Measurements from ENCODE around the gene CLIP3.

The CLIP3 gene

DNA sequence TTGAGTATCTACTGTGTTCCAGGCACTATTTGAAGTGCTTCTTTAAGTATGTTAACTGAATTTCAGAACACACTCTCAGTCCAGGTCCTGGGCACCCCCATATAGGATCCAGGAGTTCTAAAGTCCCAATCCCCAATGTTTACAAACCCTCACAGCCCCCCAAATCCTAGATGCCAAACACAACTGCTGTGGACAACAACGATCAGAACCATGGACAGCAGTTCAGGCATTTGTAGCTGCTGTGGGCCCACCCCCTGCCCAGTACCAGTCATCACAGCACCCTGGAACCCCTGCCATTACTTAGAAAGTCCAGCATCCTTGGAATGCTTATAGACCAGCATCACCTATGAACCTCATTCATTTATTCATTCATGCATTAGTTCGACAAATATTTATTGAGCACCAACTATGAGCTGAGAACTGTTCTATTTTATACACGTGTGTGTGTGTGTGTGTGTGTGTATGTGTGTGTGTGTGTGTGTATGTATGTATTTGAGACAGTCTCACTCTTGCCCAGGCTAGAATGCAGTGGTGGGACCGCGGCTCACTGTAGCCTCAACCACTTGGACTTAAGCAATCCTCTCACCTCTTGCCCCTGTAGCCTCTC lies 57.0 kb downstream of the CLIP3 start:
- DNase-seq, result no peak

DNA sequence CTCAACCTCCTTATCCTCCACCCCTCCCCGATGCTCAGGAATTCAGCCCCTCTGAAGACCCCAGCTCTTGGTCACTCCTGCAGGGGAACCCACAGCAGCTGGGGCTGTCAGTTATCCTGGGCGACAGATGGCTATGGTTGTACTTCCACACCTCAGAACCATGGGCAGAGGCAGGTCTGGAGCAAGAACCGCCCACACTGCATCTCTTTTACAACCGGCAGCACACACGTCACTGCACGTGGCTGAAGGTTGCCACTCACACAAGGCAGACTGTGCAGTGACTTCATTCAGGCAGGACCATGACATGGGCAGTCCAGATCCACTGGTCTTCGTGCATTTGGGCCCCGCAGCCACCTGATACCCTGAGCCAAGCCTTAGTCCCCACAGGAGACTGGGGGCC lies 59.2 kb downstream of the CLIP3 start:
- no peak for DNase-seq

GRCh38 chr19:35966771-35967170 lies 65.9 kb downstream of the CLIP3 start:
- DNase-seq, result no peak
